CD4-positive, alpha-beta T cell treated with Interferon alpha-2 for 1 hour (primary cell): ENCODE data around the gene TPP2.

Experiments used
- DNase-seq, 2 donors: peaks; one replicate each; pipeline ENCODE4 v3.0.0-alpha.2; 2020 to 2022

TPP2 gene

GRCh38 chr13:102697264-102697663 lies 100.5 kb downstream of the TPP2 start:
- no peak for DNase-seq

GRCh38 chr13:102697929-102698648 lies 101.3 kb downstream of the TPP2 start:
- DNase-seq = no peak

- no peak for DNase-seq
Observed at GRCh38 chr13:102698649-102698980, 101.8 kb downstream of the TPP2 start.

- no peak for DNase-seq
Observed at GRCh38 chr13:102699504-102699903, 102.7 kb downstream of the TPP2 start.

GRCh38 chr13:102700088-102701031 lies 103.6 kb downstream of the TPP2 start:
- DNase-seq = no peak

- no peak for DNase-seq
Observed at GRCh38 chr13:102701331-102701730, 104.5 kb downstream of the TPP2 start.

- DNase-seq = no peak
Observed at GRCh38 chr13:102702965-102703725, 106.4 kb downstream of the TPP2 start.

- DNase-seq = no peak
Observed at GRCh38 chr13:102703726-102704035, 106.9 kb downstream of the TPP2 start.

- no peak for DNase-seq
Observed at GRCh38 chr13:102704238-102705058, 107.7 kb downstream of the TPP2 start.

- no peak for DNase-seq
Observed at GRCh38 chr13:102707467-102707866, 110.7 kb downstream of the TPP2 start.

- DNase-seq = no peak
Observed at GRCh38 chr13:102708211-102708610, 111.4 kb downstream of the TPP2 start.

- DNase-seq = no peak
Observed at GRCh38 chr13:102708991-102709390, 112.2 kb downstream of the TPP2 start.

- DNase-seq = no peak
Observed at GRCh38 chr13:102709536-102709935, 112.8 kb downstream of the TPP2 start.

GRCh38 chr13:102710261-102710679 lies 113.5 kb downstream of the TPP2 start:
- DNase-seq = no peak

- no peak for DNase-seq
Observed at GRCh38 chr13:102715447-102715846, 118.7 kb downstream of the TPP2 start.

GRCh38 chr13:102718746-102719145 lies 122.0 kb downstream of the TPP2 start:
- no peak for DNase-seq

GRCh38 chr13:102721800-102722231 lies 125.0 kb downstream of the TPP2 start:
- peak in 1 of 2 donors; percentile 31 for DNase-seq

- DNase-seq = peak in 1 of 2 donors; percentile 27
Observed at GRCh38 chr13:102724923-102725322, 128.1 kb downstream of the TPP2 start.

- DNase-seq = peak in 1 of 2 donors; percentile 15
Observed at GRCh38 chr13:102726430-102726829, 129.6 kb downstream of the TPP2 start.
